ENCODE data around the gene C16orf87.

DNA sequence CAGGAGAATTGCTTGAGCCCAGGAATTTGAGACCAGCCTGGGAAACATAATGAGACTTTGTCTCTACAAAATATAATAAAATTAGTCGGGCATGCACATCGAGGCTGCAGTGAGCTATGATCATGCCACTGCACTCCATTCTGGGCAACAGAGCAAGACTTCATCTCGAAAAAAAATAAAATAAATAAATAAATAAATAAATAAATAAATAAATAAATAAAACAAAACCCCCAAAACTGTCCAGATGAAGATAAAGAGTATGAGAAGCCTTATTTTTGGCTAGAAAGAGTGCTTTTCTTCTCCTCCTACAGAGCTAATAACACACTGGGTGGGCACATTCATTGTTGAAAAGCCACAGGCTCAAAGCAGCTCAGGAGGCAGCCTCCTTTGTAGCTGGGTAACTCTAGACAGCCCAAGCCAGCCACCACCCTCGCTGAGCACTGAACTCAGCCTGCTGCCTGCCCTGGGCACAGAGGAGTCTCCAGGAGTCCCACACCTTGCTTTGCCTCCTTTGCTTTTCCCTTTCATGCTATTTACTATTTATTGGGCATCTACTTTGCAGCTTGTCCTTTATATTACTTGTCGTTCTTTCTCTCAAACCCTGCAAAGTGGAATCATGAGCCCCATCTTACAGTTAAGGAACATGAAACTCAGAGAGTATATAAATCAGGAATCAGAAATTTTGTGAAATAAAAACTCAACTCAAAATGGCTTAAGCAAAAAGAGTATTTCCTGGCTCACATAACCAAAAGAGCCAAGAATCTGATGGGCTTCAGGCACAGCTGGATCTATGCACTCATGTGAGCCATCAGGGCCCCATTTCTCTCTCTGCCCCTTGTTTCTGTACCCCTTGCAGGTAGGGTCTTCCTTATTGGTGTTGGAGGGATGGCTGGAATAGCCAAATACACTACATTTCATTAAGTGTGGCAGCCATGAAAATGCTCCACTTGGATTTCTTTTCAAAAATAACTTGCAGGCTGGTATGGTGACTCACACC is 18.1 kb upstream of the C16orf87 start:
- TF ChIP-seq, protein P1, sequence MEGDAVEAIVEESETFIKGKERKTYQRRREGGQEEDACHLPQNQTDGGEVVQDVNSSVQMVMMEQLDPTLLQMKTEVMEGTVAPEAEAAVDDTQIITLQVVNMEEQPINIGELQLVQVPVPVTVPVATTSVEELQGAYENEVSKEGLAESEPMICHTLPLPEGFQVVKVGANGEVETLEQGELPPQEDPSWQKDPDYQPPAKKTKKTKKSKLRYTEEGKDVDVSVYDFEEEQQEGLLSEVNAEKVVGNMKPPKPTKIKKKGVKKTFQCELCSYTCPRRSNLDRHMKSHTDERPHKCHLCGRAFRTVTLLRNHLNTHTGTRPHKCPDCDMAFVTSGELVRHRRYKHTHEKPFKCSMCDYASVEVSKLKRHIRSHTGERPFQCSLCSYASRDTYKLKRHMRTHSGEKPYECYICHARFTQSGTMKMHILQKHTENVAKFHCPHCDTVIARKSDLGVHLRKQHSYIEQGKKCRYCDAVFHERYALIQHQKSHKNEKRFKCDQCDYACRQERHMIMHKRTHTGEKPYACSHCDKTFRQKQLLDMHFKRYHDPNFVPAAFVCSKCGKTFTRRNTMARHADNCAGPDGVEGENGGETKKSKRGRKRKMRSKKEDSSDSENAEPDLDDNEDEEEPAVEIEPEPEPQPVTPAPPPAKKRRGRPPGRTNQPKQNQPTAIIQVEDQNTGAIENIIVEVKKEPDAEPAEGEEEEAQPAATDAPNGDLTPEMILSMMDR (IDR thresholded peaks at IDR 0.05), result no peak
- TF ChIP-seq POLR2A (IDR thresholded peaks at IDR 0.05), result no peak
